ELF-1 (cell line): ENCODE measurements around the gene RALB.
A peak's percentile ranks its signal among the peaks of the same experiment; 100 is the strongest.
"Not testable (repeated sequence)": the region's sequence is repeated elsewhere in the genome, so short reads cannot be mapped to it uniquely, and the experiment has no call there.

Experiments
- DNase-seq: peaks from one replicate; pipeline ENCODE4 v3.0.0-alpha.2; 2016; ENCODE audit warnings: low read depth, low spot score

Gene RALB

GRCh38 chr2:120293096-120294007 lies 40.7 kb downstream of the RALB start:
- DNase-seq = no peak

- DNase-seq = no peak
Observed at GRCh38 chr2:120294008-120294340, 41.3 kb downstream of the RALB start.

GRCh38 chr2:120298173-120298835 lies 45.7 kb downstream of the RALB start:
- DNase-seq = peak; percentile 44

GRCh38 chr2:120299004-120299403 lies 46.4 kb downstream of the RALB start:
- DNase-seq = no peak

- no peak for DNase-seq
Observed at GRCh38 chr2:120299561-120299960, 46.9 kb downstream of the RALB start.

- no peak for DNase-seq
Observed at GRCh38 chr2:120300385-120300784, 47.7 kb downstream of the RALB start.

GRCh38 chr2:120301284-120301683 lies 48.6 kb downstream of the RALB start:
- DNase-seq = peak; percentile 49

GRCh38 chr2:120302301-120302700 lies 49.6 kb downstream of the RALB start:
- no peak for DNase-seq

GRCh38 chr2:120303177-120303576 lies 50.5 kb downstream of the RALB start:
- DNase-seq = no peak

GRCh38 chr2:120305296-120305695 lies 52.6 kb downstream of the RALB start:
- peak; percentile 41 for DNase-seq

GRCh38 chr2:120305937-120306490 lies 53.4 kb downstream of the RALB start:
- no peak for DNase-seq

- no peak for DNase-seq
Observed at GRCh38 chr2:120307482-120307881, 54.8 kb downstream of the RALB start.

GRCh38 chr2:120308038-120308910 lies 55.6 kb downstream of the RALB start:
- DNase-seq = no peak

- no peak for DNase-seq
Observed at GRCh38 chr2:120310136-120310535, 57.5 kb downstream of the RALB start.

- not testable (repeated sequence) for DNase-seq
Observed at GRCh38 chr2:120310841-120311240, 58.2 kb downstream of the RALB start.

GRCh38 chr2:120312076-120312475 lies 59.4 kb downstream of the RALB start:
- no peak for DNase-seq

- peak; percentile 88 for DNase-seq
Observed at GRCh38 chr2:120312860-120313694, 60.4 kb downstream of the RALB start.

GRCh38 chr2:120313695-120314615 lies 61.3 kb downstream of the RALB start:
- no peak for DNase-seq

GRCh38 chr2:120314690-120315366 lies 62.2 kb downstream of the RALB start:
- no peak for DNase-seq
